Stomach (tissue), 9 donors: Measurements from ENCODE around the gene PSMD14. TPM values are rescaled to one million over a fixed set of nuclear protein-coding genes. Genes with fewer than 3 reads are reported as not detected.

ENCODE experiments used
- DNase-seq, 2 donors: peaks; one replicate each; pipeline versions ENCODE4 v3.0.0 to v3.0.0-alpha.2; 2013 to 2019
- H3K27ac ChIP-seq, 5 donors: fragments of 200-600 bp in 4 of 5; sonication (generic) in 4 of 5; one replicate each; pipeline ENCODE4 v1.5.1; 2013 to 2019; ENCODE audit warnings: mild to moderate bottlenecking in 1 of 5, moderate library complexity in 1 of 5
- H3K27me3 ChIP-seq, 3 donors: fragments of 200-600 bp; sonication (generic); one replicate each; pipeline ENCODE4 v1.5.1; 2017 to 2019; ENCODE audit warnings: mixed run types in 1 of 3
- H3K36me3 ChIP-seq, 4 donors: fragments of 200-600 bp; sonication (generic); 1 replicate in 3 of 4; 2 replicates in 1 of 4; pipeline ENCODE4 v1.5.1; 2016 to 2019
- H3K4me1 ChIP-seq, 4 donors: fragments of 200-600 bp; sonication (generic); one replicate each; pipeline ENCODE4 v1.5.1; 2016 to 2019
- H3K4me3 ChIP-seq, 4 donors: fragments of 200-600 bp; sonication (generic) in 3 of 4; one replicate each; pipeline ENCODE4 v1.5.1; 2016 to 2019; ENCODE audit warnings: mild to moderate bottlenecking in 1 of 4
- H3K9me3 ChIP-seq, 4 donors: fragments of 200-600 bp; sonication (generic); one replicate each; pipeline ENCODE4 v1.5.1; 2016 to 2019
- EP300 ChIP-seq: sonication (generic); formaldehyde crosslinking; IDR thresholded peaks from one replicate; pipeline ENCODE4 v1.6.1; 2017; ENCODE audit warnings: antibody characterized with exemption
- POLR2A ChIP-seq, 4 donors: fragments of 450-650 bp; IDR thresholded peaks; one replicate each; pipeline ENCODE4 v1.6.1; 2016; ENCODE audit warnings: antibody characterized with exemption in 4 of 4, control low read depth in 2 of 4, mild to moderate bottlenecking in 1 of 4, moderate library complexity in 1 of 4
- POLR2AphosphoS5 ChIP-seq, 3 donors: sonication (generic); formaldehyde crosslinking; IDR thresholded peaks; one replicate each; pipeline ENCODE4 v1.6.1; 2016; ENCODE audit warnings: antibody characterized with exemption in 3 of 3
- WGBS, 5 donors: extraction: QIAGEN DNeasy Blood & Tissue Kit in 3 of 5; methylation state at CpG; one replicate each; pipeline versions ENCODE4 v1.1.5 to v1.1.7; 2013 to 2018; 5-methylcytosine and 5-hydroxymethylcytosine counted together
- intact Hi-C: fragments of 100-400 bp; cut with DNase I; formaldehyde crosslinking; loops from one replicate; pipeline ENCODE4 v1.15.1; 2023; ENCODE audit warnings: low total_unique reads
- polyA plus RNA-seq, 3 donors: library from polyadenylated mRNA; stranded (reverse); fragments of 200-250 nt; gene quantifications; one replicate each; pipeline ENCODE4 v1.2.3, GENCODE V29; 2013
- total RNA-seq, 5 donors: library from RNA; depleted of rRNA; stranded (reverse); fragments of >200 nt; gene quantifications; one replicate each; pipeline versions ENCODE4 v1.1.0 to v1.2.3, GENCODE V29; 2014 to 2016
- TF ChIP-seq, protein P1 (sequence below), 7 experiments: fragments of 450-650 bp in 4 of 7; fragments of 200-600 bp in 3 of 7; sonication (generic) in 3 of 7; IDR thresholded peaks; one replicate each; pipeline ENCODE4 v1.5.1; 2016 to 2019; ENCODE audit warnings: antibody characterized with exemption in 7 of 7, control low read depth in 2 of 7, mild to moderate bottlenecking in 1 of 7
- donor health status: healthy with polysubstance abuse.
- donor health status: Bipolar disorder and iron deficiency.
- donor health status: healthy.

The PSMD14 gene
- total and polyA plus RNA-seq, 8 donors = 2.9 to 47.2 (median 24.8) TPM

DNA sequence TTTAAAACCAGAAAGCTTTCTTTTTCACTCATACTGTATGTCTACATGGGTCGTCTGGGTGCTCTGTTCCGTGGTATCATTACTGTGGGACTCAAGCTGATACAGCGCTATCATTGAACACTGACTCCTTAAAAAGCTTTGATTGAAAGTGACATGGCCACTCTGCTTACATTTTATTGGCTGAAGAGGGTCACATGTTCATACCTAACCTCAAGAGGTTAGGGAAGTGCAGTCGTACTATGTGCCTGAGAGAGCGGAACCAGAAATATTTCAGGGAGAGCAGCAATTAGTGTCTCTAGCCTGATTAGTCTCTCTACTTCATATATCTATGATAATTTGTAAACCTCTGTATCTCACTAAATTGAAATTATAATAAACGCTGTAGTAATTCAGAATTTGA, 43.5 kb downstream of the PSMD14 start:
- Histone ChIP-seq H3K4me3 (no peak overlapping the region), H3K9me3 (no peaks in the 10 kb centered on the region), H3K4me1 (peaks cover 0 to 14% (median 4%) of the 10 kb centered on the region in 4 donors), H3K27me3 (no peaks in the 10 kb centered on the region), H3K27ac (no peak overlapping the region), H3K36me3 (no peaks in the 10 kb centered on the region)
- WGBS, 5 donors = 79 to 90% (median 85%) methylated on average over 6 of the region's 6 CpGs
- no peak for TF ChIP-seq POLR2A (IDR thresholded peaks at IDR 0.05)
- no peak for TF ChIP-seq POLR2AphosphoS5 (IDR thresholded peaks at IDR 0.05)
- TF ChIP-seq, protein P1, sequence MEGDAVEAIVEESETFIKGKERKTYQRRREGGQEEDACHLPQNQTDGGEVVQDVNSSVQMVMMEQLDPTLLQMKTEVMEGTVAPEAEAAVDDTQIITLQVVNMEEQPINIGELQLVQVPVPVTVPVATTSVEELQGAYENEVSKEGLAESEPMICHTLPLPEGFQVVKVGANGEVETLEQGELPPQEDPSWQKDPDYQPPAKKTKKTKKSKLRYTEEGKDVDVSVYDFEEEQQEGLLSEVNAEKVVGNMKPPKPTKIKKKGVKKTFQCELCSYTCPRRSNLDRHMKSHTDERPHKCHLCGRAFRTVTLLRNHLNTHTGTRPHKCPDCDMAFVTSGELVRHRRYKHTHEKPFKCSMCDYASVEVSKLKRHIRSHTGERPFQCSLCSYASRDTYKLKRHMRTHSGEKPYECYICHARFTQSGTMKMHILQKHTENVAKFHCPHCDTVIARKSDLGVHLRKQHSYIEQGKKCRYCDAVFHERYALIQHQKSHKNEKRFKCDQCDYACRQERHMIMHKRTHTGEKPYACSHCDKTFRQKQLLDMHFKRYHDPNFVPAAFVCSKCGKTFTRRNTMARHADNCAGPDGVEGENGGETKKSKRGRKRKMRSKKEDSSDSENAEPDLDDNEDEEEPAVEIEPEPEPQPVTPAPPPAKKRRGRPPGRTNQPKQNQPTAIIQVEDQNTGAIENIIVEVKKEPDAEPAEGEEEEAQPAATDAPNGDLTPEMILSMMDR (IDR thresholded peaks at IDR 0.05) = no peak
- TF ChIP-seq EP300 = no peak
- intact Hi-C loops = no loop called here
- DNase-seq = no peak

DNA sequence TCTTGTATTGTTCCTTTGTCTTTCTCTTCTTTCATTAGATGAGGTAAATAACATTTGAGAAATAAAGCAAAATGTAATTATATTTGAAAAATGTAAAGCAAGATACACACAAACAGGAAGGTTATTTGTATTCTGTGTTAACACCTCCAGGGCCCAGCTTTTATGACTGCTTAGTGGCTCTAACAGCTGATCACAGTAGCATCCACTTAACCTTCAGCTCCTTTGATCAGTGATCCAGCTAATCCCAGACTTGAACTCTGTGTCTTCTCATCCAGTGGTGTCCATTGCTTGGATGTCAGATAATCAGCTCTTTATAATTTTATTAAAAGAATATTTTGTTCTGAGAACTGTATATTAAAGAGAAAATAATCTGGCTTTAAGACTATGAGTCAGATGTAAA, 44.5 kb downstream of the PSMD14 start:
- DNase-seq = no peak
- Histone ChIP-seq H3K9me3 (no peaks in the 10 kb centered on the region), H3K4me1 (peaks cover 0 to 14% (median 4%) of the 10 kb centered on the region in 4 donors), H3K27me3 (no peaks in the 10 kb centered on the region), H3K27ac (no peak overlapping the region), H3K36me3 (no peaks in the 10 kb centered on the region), H3K4me3 (no peak overlapping the region)
- TF ChIP-seq POLR2A (IDR thresholded peaks at IDR 0.05) (no peak), POLR2AphosphoS5 (IDR thresholded peaks at IDR 0.05) (no peak)
- intact Hi-C loops = no loop called here

DNA sequence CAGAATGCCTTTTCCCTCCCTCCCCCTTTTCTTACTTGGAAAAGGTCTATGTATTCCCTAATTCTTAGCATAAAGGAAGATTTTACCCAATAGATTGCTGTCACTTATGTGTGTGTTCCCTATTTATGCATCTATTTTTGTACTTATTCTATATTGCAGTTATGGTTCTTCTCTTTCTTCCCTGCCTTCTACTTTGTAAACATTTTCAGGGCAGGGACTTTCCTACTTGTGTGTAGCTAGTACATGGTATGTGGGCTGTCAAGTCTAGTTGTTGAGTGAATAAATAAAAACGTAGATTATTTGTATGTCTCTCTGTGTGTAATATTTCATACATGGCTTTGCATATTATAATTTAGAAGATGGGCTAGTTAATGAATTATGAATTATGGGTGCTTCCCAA, 45.3 kb downstream of the PSMD14 start:
- Histone ChIP-seq H3K27ac (no peak overlapping the region), H3K4me3 (no peak overlapping the region), H3K4me1 (peaks cover 0 to 14% (median 4%) of the 10 kb centered on the region in 4 donors), H3K27me3 (no peaks in the 10 kb centered on the region), H3K9me3 (no peaks in the 10 kb centered on the region), H3K36me3 (no peaks in the 10 kb centered on the region)
- DNase-seq = no peak
- TF ChIP-seq POLR2A (IDR thresholded peaks at IDR 0.05) (no peak), POLR2AphosphoS5 (IDR thresholded peaks at IDR 0.05) (no peak), EP300 (no peak)
- TF ChIP-seq, protein P1 (IDR thresholded peaks at IDR 0.05) = no peak
- WGBS, 5 donors = 33 to 47% (median 38%) methylated on average over 1 of the region's 1 CpG
- intact Hi-C loops = no loop called here

DNA sequence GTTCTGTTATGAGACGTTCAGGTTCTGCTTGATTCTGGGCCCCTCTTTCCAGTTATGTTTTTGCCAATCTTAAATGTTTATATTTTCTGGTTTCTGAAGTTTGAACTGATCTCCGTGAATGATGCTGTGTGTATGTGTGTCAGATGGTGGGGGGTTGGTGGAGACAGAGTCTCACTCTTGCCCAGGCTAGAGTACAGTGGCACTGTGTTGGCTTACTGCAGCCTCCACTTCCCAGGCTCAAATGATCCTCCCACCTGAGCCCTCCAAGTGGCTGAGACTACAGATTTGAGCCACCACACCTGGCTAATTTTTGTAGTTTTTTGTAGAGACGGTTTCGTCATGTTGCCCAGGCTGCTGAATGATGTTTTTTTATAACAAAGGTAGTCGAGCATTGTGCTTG, 45.9 kb downstream of the PSMD14 start:
- H3K4me1 ChIP-seq = peaks cover 0 to 14% (median 4%) of the 10 kb centered on the region in 4 donors
- DNase-seq = no peak
- no peak overlapping the region for H3K4me3 ChIP-seq
- no peaks in the 10 kb centered on the region for H3K27me3 ChIP-seq
- H3K9me3 ChIP-seq = no peaks in the 10 kb centered on the region
- intact Hi-C loops = no loop called here
- TF ChIP-seq EP300 (no peak), POLR2A (IDR thresholded peaks at IDR 0.05) (no peak), POLR2AphosphoS5 (IDR thresholded peaks at IDR 0.05) (no peak)
- TF ChIP-seq, protein P1 (IDR thresholded peaks at IDR 0.05) = no peak
- no peaks in the 10 kb centered on the region for H3K36me3 ChIP-seq
- 81 to 93% (median 89%) methylated on average over 5 of the region's 5 CpGs for WGBS, 5 donors
- no peak overlapping the region for H3K27ac ChIP-seq

DNA sequence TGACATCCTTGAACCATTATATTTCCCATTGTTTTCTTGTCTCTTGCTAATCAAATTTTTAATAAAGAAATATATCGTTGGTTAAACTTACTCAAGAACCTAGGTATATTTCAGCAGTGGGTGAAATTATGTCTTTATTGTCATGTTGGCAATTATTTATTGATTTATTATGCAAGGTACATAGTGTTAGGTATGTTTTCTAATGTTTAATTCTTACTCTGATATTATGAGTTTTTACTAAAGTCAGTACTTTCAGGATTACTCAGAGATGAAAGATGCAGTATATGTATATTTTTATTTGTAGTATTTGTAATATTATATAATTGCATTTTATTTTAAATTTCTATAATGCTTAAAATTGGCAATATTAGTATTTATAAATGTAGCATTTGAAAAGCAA, 46.9 kb downstream of the PSMD14 start:
- TF ChIP-seq POLR2A (IDR thresholded peaks at IDR 0.05) (no peak), POLR2AphosphoS5 (IDR thresholded peaks at IDR 0.05) (no peak), EP300 (no peak)
- TF ChIP-seq, protein P1 (IDR thresholded peaks at IDR 0.05) = no peak
- Histone ChIP-seq H3K9me3 (no peaks in the 10 kb centered on the region), H3K36me3 (no peaks in the 10 kb centered on the region), H3K4me1 (peaks cover 0 to 14% (median 4%) of the 10 kb centered on the region in 4 donors), H3K27me3 (no peaks in the 10 kb centered on the region), H3K4me3 (no peak overlapping the region), H3K27ac (no peak overlapping the region)
- intact Hi-C loops = no loop called here
- DNase-seq = no peak
- WGBS, 5 donors = 88 to 95% (median 92%) methylated on average over 1 of the region's 1 CpG
